Measurements from ENCODE around the gene ABCG5.

Gene ABCG5

GRCh38 chr2:43803113-43803512 lies 35.5 kb downstream of the ABCG5 start:
- DNase-seq: no peak

- no peak for DNase-seq
Observed at GRCh38 chr2:43802135-43802534, 36.5 kb downstream of the ABCG5 start.

GRCh38 chr2:43800894-43801293 lies 37.7 kb downstream of the ABCG5 start:
- no peak for DNase-seq

- DNase-seq: peak in 1 of 2 experiments; percentile 19
Observed at GRCh38 chr2:43798300-43798699, 40.3 kb downstream of the ABCG5 start.

DNA sequence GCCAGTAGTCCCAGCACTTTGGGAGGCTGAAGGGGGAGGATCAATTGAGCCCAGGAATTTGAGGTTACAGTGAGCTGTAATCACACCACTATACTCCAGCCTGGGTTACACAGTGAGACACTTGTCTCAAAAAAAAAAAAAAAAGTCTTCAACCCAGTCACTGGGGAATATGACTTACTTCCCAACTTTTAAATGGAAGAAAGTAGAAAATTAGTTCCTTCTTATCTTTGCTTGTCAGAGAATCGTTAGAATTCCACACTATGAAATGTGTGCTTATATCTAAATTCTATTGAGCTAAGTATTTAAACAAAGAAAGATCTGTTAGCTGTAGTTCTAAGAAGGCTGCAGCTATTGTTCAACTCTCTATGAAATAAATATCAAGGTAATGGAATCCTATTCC lies 42.4 kb downstream of the ABCG5 start:
- no peak for DNase-seq

- no peak for DNase-seq
Observed at GRCh38 chr2:43794956-43795355, 43.7 kb downstream of the ABCG5 start.

- no peak for DNase-seq
Observed at GRCh38 chr2:43792653-43793052, 46.0 kb downstream of the ABCG5 start.

GRCh38 chr2:43791035-43791765 lies 47.4 kb downstream of the ABCG5 start:
- no peak for DNase-seq

DNA sequence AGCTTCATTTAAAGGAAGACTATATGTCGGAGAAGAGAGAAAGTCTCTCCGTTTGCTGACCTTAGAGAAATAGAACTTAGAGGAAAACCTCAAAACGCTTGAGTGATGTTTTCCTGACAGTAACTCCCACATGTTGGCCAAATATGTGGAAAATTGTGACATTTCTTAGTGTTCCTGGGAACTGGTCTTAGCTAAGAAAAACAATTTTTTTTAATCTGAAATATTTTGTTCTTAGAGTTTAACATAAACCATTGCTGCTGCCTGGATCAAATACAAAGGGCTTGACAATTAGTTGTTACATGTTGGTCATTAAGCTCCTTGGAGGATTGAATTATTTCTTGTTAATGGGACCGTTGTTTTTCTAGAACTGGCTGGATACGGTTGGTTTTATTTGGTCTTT lies 48.5 kb downstream of the ABCG5 start:
- no peak for DNase-seq

- no peak for DNase-seq
Observed at GRCh38 chr2:43788646-43789045, 50.0 kb downstream of the ABCG5 start.

- DNase-seq: no peak
Observed at GRCh38 chr2:43787895-43788294, 50.7 kb downstream of the ABCG5 start.

- DNase-seq: no peak
Observed at GRCh38 chr2:43778233-43778632, 60.4 kb downstream of the ABCG5 start.

DNA sequence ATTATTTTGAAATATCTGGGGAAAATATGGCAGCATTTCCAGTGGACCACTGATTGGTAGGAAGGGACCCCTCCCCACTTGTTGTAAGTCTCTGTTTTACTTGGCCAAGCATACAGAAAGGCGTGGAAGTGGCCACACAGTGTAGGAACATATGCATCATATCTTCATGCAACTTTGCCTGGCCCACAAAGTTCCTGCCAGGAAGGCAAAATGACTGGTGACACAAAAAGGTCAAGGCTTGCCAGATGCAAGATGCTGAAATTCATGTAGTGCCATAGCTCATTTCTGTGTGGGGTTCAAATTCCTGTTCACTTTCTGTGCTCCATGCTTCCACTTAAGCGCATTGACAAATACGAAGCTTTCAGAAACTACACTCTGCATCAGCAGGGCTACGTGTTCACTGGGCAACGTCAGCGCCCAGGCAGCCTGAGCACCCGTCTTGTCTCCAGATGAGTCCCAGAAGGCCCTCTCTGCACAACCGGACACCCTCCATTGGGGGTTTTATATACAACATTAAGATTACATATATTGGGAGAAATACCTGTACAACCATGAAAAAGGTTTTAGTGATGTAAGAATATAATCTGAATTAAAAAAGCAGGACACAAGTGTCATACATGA lies 61.2 kb downstream of the ABCG5 start:
- DNase-seq: no peak

DNA sequence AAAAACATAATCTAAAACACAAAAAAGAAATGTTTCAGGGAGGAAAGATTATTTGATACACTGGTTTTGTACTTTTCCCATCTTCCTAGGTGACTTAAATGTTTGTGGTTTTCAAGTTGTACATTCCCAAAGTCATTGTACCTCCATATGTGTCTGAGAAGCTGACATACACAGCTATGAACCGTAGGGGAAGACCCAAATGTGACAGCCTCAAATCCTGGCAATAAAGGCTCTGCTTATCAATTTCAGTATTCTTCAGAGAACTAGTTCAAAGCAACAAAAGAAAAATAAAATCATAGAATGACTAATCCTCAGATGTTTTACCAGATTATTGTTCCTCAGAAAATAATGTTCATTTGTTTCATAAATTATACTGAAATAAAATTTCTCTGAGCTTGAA lies 62.3 kb downstream of the ABCG5 start:
- DNase-seq: no peak

DNA sequence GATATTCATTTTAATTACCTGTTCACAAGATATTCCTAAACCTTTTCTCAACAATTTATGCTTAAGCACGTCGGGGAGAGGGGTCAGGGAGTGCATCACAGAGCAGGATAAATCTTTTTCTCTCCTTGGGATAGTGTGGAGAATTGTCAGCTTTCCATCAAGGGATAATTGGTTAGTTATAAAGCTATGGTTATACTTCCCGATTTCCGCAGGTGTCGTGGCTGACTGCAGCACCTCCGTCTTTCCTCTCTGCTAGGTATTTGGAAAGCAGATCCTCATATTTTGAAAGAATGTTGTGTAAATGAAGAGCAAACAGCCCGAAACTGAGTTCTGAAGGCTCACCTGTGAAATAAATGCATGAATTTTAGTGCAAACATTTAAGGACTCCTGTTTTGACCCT lies 64.0 kb downstream of the ABCG5 start:
- no peak for DNase-seq

DNA sequence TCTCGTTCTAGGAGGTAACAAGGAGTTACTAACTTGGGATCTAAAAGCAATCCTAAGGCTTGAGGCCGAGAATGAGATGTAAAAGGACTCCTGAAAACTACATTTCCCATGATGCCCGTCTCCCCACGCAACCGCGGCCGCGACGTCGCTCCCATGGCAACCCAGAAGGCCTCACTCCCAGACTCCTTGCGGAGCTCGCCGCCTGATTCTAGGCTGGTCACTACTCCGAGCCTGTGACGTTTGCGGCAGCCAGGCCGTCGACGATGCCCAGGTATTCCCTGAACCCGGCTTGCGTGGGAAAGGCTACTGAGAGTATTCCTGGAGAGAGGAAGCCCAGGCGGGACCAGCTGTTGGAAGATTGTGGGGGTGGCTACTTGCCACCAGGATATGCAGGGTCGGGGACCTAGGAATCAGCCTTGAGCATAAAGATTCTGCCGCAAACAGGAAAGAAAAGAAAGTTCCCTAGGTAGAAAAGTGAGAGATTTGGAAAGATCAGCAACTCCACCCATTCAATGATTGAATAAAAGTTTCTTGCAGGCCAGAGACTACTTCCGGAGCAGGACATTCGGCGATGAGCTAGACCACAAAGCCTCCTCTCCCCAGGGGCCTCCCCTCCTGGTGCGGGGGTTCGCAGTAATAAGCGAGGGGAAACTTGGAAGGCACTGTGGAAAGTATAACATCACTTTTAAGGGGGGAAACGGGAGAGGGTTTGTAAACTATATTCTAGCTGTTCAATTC lies 64.6 kb downstream of the ABCG5 start, which contains the start of gene DYNC2LI1:
Gene DYNC2LI1, plus strand, starts transcription at position 164 of the 738 bp plus-strand sequence. Its CDS starts 100 bp downstream, at position 264.
- DNase-seq: peak; percentile 81 to 92

- DNase-seq: no peak
Observed at GRCh38 chr2:43766006-43766405, 72.6 kb downstream of the ABCG5 start.

- DNase-seq: no peak
Observed at GRCh38 chr2:43764086-43764705, 74.4 kb downstream of the ABCG5 start.

DNA sequence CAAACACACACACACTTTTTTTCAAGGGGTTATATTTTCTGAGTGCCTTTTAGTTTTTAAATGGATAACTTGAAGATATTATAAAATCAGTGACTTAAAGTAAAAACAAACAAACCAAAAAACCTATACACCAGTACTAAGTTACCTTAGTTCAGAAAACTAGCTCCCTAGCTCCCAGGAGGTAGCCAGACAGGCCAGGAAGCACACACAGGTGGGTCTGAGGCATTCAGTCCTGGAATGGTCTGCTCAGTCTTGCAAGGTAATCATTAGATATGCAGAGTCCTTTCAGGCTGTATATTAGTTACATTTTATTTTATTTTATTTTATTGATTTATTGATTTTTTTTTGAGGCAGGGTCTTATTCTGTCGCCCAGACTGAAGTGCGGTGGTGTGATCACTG lies 75.5 kb downstream of the ABCG5 start:
- DNase-seq: no peak

All from SW 1271 (cell line).